H4 (cell line): ENCODE results near the gene STYK1. TPM values are rescaled to one million over a fixed set of nuclear protein-coding genes. Genes with fewer than 3 reads are reported as not detected.
"Not testable (repeated sequence)": the region's sequence is repeated elsewhere in the genome, so short reads cannot be mapped to it uniquely, and the experiment has no call there.

ENCODE experiments used
- DNase-seq: peaks from one replicate; pipeline ENCODE4 v3.0.0-alpha.2; 2015; ENCODE audit warnings: low spot score
- total RNA-seq: library from RNA; depleted of rRNA; stranded (reverse); fragments of >200 nt; shearing (Covaris generic); gene quantifications from 2 replicates; pipeline ENCODE4 v1.2.3, GENCODE V29; 2014

Gene STYK1
- total RNA-seq, 1 experiment from 2014 or later = 3.3 TPM

DNA sequence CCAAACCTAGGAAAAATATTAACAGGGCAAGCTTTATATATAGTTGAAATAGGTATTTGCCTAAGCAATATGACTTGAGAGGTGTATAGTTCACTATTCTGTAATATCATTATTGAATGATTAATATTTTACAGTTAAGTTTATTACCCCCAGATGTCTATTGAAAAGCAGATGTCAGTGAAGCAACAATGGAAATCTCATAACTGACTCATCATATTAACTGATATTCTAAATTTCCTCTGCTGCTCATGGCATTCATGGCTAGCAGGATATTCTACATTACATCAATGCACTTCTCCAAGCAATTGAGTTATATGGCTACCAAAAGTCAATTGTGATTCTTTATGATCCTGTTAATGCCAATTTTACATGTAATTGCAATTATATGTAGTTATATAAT lies 50.7 kb downstream of the STYK1 start:
- no peak for DNase-seq

DNA sequence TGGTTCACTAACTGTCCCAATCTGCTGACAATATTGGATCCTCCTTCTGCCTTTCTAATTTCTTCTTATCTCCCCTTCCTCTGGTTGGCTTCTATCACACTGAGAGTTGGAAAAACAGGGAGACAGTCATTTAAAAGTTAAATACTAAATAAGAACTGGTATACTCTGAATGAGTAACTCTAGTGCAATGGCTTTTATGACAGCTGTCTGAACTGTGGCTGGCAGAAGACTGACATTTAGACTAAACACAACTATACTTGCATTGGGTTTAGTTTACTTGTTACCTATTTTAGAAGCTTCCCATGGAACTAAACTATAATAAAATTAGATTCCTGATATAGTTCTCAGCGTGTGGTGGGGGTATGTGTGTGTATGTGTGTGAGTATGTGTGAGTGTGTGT lies 52.6 kb downstream of the STYK1 start:
- no peak for DNase-seq

DNA sequence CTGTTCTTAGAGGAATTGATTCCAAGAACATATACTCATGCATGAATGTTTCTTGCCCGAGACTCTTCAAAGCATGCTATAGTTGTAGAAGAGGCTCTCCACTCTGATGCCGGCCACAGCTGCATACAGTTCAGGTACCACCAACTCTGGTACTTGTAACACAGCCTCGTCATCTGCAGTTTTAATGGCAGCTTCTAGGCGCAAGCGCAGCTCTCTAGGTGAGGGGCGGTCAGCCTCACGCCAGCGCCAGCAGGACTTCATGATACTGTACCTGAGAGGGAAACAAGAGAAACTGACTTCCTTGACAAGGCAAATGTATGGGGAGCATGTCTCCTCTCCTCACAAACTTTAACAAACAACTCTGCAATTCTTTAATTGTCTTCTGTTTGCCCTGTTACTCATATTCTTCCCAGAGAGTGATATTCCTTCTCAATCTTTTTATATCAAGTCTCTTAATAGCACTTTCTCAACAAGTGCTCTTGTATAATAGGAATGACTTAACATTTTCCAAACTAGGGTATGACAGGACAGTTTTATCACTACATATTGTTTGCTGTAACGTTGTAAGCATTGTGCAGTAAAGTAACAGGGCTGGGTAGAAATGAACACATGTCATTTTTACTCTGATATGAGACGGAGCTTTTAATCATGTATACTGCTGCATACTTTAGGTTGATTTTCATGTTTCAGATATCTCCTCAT lies 53.6 kb downstream of the STYK1 start:
- DNase-seq = no peak

DNA sequence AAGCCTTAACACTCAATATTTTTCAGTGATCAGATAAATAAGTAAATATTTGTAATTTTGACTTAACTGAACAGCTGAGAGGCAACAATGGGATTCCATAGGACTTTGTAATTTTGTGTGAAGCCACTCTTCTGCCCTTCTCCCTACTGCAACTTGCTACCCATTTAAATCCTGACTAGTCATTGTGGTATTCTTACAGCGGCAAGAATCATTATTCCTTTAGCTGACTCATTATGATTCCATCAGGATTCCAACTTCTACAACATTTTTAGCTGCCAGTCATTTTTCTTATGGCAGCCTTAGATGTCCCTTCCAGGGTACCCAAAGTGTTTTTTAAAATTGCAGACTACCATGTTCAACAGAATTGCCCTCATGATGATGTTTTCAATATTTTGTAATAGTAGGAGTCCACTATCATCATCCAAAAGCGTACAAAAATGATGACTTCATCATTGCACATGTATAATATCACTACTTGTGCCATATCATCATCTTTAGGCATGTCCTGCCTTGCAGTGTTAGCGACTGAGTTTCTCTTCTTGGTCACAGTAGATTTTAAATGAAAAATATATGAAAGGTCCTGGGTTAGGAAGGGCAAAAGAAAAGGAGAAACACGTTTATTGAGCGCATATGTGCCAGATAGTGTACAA lies 55.4 kb downstream of the STYK1 start:
- peak; percentile 82 for DNase-seq

DNA sequence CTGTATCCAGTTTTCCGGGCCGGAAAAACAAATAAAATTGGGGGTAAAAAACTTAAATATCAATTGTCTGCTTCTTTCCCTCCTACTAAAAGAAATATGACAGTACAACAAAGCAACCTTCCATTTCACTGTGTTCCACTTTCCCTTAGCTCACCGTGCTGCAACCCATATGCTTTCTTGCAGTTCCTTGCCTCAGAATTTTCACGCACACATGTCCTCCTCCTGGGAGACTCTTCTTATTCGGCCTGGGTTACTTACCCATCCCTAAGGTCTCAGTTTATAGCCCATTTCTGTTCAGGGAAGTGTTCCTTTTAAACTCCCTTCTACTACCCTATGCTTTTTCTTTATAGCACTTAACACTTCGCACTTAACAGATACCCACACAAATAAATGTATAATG lies 56.0 kb downstream of the STYK1 start:
- DNase-seq = no peak

DNA sequence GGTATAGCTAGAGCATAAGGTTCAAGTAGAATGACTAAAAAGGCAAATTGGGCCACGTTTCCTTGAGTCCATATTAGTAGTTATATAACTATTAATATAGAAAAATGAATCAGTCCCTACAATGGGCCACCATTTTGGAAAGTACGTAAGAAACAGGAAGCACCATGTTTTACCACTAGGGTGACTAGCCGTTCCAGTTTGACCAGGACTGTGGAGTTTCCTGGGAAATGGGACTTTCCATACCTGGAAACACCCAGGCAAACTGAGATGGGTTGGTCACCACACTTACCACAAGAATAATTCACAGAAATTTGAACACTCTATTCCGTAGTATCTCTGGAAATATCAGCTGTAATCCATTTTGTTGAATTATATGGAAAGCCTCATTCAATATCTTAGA lies 58.3 kb downstream of the STYK1 start:
- peak; percentile 12 for DNase-seq

DNA sequence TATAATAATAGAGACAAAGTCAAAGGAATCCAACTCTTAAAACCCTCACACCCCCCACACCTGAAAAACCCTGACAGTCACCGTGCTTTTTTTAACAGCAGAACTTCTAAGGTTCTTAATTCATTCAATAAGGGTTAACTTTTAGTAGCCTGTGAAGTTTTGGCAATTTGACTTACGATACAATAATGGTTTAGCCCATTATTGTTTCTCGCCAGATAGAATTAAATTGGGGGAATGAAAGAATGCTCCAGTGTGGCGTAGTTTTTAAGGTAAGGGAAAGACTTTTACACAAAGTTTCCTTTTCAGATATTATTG lies 59.8 kb downstream of the STYK1 start:
- DNase-seq = no peak

DNA sequence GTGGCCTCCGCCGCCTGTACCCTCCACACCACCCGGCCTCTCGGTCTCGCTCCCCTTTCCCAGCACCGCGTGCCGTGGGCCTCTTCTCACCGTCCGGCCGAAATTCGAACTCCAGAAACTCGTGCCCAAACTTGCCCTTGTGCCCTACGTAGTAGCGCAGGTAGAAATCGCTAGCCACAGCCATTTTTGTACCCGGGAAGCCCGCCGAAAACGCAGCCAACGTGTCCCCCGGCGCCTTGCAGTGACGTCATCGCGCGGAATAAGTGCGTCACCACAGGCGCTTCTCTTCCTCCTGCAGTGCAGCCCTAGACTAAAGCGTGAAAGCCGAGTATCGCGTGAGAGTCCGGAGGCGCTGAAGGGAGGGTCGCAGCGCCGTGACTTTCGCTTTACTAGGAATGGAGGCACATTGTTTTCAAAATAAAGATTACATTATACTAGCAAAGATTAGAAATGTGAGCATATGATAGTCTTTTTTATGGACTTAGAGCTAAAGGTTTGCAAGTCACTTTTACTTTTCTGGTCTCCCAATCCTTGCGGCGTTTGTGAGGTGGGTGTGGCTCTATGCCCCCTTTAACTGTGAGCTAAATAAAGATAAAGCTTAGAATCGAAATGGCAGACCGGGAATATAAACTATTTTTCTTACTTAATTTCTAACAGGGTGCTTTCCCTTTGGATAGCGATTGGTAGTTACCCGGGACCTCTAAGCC lies 60.4 kb downstream of the STYK1 start, which contains the start of gene MAGOHB:
MAGOHB (minus strand) TSS at position 261 of the 707 bp plus-strand sequence; CDS start at position 184, 77 bp downstream.
- DNase-seq = peak; percentile 98

DNA sequence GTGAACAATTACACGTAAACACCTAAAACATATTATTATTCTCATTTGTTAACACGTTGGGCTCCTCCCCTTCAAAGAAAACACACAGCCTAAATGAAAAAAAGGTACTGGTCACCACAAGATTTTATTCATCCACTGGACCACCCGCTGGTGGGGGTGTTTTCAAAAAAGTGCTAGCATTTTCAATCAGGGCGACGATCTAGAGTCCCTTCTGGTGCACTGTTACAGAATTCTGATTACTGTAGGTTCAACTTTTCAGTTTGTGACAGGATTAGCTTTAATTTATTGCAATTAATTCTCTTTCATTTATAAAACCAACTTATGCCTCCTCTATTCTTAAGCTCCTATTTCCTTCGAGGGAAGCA lies 60.9 kb downstream of the STYK1 start:
- DNase-seq = no peak

DNA sequence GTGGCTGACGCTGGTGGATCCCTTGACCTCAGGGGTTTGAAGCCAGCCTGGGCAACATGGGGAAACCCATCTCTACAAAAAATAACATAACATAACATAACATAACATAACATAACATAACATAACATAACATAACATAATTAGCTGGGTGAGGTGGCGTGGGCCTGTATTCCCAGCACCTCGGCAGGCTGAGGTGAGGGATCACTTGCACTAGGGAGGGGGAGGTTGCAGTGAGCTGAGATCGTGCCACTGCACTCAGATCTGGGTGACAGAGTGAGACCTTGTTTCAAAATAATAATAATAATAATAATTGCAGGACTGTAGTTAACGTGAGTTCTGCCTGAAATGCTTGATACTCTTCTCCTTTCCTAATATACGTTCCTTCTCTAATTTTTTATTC lies 61.7 kb downstream of the STYK1 start:
- no peak for DNase-seq

DNA sequence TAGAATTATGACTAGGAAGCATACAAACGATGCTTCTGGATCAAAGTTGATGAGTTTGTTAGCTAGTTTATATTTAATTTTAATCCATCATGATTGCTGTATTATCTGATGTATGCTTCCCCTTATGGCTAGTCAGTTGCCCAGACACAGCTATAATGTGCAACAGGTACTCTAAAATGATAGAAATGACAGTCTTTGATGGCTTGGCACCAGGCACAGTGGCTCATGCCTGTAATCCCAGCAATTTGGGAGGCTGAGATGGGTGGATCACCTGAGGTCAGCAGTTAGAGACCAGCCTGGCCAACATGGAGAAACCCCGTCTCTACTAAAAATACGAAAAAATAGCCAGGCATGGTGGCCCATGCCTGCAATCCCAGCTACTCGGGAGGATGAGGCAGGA lies 62.6 kb downstream of the STYK1 start:
- DNase-seq = not testable (repeated sequence)

DNA sequence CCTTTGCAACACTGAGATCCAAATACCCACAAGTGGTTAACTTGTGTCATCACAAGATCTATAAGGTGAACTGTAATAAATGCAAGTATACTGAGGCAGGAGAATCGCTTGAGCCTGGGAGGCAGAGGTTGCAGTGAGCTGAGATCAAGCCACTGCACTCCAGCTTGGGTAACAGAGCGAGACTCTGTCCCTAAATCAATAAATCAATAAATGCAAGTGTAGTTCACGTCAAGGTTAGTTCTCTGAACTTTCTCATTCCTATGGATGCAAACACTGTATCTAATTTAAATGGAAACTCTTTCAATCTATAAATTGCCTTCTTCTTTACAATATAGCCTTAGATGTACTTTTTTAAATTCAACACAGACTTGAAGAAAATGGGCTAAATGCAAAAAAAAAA lies 63.7 kb downstream of the STYK1 start:
- DNase-seq = no peak

DNA sequence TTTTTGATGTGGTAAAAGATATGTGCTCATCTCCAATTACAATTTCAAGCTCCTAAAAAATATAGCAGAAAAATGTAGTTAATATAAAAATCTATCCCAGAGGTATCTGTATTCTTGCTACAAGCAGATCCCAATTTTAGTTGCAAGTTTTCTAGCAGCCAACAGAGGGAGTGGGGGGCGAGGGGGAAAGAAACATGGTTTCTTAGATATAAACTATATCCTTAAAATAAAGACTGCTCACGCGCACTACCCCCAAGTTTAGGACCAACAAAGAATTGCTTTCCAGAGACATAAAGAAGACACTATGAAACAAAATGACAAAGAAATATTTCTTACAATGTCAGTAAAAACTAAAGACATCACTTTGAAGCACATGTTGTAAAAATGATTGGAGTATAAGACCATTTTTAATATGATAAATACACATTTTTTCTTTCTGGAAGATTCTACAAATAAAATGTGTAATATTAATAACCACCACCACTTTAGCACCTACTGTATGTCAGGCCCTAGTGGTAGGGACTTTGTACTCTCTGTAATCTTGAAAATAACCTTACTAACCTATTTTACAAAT lies 65.9 kb downstream of the STYK1 start:
- no peak for DNase-seq

DNA sequence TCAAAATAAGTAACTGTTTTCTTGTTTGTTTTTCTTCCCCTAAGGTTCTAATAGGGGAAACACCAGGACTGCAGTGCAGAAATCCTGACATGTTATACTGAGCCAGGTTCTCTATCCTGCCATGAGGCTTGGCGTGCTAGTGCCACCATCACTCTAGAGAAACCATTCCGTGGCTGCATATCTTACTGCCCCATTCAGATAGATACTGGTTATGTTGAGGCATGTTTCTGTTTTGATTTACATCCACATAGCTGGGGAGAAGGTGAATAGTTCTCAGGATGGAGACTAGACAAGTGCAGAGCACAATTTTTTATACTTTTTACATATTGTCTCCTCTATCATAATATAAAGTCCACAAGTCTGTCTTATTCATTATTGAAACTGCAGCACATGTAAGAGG lies 72.0 kb downstream of the STYK1 start:
- DNase-seq = no peak

DNA sequence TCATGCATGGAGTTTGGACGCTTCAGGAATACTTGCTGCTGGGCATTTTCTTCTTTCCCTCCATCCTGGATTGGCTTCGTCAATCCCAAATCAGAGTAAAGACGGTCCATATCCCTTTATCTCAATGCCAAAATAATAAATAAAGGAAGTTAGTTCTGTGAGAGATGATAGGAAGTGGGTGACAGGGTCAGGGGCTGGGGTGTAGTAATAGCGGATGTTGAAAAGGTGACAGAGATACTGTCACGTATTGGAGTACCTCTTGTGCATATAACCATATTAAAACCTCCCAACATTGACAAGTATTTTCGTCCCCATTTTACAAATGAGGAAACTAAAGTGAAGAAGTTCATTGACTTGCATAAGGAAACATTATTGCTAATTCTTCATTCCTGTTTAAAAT lies 72.9 kb downstream of the STYK1 start:
- DNase-seq = no peak

DNA sequence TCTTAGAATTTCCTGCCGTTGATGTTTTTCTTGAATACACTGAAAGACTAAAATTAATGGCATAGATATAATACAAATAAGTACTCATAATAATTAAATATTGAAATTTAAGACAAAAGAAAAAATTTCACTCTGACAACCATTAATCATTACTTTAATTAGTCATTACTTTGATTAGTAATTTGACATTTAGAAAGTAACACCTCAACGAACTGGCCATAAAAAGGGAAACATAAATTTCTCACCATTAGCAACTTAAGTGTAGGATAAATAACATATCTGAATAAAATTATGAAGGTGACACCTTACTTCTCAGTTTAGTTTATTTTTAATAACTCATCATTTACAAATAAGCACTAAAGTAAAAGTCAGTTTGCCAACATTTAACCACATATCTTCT lies 78.0 kb downstream of the STYK1 start:
- DNase-seq = no peak

DNA sequence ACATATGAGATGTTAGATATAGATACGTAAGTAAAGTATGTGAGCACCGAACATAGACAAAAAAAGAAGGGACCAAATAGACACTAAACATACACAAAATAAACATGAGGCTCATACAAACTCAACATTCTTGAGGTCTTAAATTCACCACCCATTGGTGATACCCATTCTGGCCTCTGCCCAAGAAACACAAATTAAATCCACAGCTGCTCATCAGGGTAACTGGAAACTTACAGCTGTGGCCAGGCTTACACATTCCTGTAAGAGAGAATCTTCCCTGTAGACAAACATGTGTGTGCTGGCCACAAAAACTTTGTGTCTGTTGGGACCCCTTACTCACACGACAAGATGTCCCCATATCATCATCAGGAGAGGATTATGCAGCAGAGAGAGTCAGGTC lies 82.9 kb downstream of the STYK1 start:
- no peak for DNase-seq

DNA sequence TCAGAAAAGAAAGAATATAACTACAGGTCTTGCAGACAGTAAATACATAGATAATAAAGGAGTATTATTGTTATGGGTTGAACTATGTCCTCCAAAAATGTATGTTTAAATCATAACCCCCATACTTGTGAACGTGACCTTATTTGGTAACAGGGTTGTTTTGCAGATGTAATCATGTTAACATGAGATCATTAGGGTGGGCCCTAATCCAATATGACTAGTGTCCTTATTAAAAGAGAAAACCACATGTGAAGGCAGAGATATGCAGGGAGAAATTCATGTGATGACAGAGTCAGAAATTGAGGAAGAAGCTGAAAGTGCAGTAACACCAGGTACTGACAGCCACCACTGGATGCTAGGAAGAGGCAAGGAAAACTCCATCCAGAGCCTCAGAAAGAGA lies 89.4 kb downstream of the STYK1 start:
- peak; percentile 4 for DNase-seq

DNA sequence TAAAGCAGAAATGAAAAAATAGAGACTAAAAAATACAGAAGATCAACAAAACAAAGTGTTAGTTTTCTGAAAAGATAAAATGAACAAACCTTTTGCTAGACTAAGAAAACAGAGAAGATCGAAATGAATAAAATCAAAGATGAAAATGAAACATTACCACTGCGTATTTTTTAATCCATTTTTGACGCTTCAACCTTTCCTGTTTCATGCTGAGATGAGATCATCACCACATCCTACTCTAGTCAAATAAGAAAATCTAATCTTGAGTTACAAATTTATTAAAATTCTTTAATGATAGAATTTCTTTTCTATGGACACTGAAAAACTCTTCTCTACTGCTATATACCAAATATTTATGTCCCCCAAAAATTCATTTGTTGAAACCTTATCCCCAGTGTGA lies 91.1 kb downstream of the STYK1 start:
- DNase-seq = no peak

DNA sequence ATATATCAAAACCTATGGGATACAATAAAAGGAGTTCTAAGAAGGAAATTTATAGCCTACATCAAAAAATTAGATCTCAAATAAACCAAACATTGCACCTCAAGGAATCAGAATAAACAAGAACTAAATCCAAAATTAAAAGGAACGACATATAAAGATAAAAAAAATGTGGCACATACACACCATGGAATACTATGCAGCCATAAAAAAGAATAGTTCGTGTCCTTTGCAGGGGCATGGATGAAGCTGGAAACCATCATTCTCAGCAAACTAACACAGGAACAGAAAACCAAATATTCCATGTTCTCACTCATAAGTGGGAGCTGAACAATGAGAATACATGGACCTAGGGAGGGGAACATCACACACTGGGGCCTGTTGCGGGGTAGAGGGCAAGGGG lies 91.7 kb downstream of the STYK1 start:
- DNase-seq = not testable (repeated sequence)

DNA sequence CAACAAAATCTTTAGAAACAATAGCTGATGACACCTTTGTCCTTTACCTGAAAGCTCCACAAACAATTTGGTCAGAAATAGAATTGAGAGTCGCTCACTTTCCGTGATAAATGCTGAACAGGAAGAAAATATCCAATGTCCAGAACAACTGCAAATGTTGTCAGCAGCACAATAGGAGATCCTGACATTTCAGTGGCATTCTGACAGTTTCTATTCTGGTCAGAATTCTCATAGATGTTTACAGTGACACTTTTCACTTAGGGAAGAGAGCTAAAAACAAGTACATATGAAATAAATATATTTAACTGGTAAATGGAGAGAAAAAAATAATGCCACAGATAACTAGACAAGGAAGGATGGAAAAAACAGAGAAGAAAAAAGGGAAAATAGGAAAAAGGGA lies 99.5 kb downstream of the STYK1 start:
- no peak for DNase-seq

DNA sequence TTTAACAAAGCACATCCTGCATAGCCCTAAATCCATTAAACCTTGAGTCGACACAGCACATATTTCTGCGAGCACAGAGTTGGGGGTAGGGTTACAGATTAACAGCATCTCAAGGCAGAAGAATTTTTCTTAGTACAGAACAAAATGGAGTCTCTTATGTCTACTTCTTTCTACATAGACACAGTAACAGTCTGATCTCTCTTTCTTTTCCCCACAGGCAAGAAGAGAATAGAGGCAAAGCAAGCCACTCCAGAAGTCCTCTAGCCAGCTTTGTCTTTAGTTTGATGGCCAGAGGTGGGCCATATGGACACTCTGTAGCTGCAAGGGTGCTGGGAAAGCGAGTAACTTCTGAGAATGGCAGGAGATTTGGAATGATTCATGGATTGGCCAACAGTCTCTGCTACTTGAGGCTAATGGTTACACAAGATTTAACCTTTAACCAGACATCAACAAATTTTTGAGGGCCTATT lies 101.8 kb downstream of the STYK1 start:
- DNase-seq = not testable (repeated sequence)

DNA sequence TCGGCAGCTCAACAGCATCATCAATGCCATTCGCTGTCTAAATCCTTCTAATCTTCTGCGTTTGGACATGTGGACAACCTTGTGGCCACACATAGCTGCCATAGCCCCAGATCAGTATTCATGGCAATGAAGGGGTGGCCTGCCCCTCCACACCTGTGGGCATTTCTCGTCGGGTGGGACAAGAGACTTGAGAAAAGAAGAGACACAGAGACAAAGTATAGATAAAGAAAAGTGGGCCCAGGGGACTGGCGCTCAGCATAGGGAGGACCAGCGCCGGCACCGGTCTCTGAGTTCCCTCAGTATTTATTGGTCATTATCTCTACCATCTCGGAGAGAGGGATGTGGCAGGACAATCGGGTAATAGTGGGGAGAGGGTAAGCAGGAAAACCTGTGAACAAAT lies 102.7 kb downstream of the STYK1 start:
- no peak for DNase-seq
